Measurements from ENCODE around the gene KRT8.
A peak's percentile ranks its signal among the peaks of the same experiment; 100 is the strongest.
"Not testable (repeated sequence)": the region's sequence is repeated elsewhere in the genome, so short reads cannot be mapped to it uniquely, and the experiment has no call there.

KRT8 gene

DNA sequence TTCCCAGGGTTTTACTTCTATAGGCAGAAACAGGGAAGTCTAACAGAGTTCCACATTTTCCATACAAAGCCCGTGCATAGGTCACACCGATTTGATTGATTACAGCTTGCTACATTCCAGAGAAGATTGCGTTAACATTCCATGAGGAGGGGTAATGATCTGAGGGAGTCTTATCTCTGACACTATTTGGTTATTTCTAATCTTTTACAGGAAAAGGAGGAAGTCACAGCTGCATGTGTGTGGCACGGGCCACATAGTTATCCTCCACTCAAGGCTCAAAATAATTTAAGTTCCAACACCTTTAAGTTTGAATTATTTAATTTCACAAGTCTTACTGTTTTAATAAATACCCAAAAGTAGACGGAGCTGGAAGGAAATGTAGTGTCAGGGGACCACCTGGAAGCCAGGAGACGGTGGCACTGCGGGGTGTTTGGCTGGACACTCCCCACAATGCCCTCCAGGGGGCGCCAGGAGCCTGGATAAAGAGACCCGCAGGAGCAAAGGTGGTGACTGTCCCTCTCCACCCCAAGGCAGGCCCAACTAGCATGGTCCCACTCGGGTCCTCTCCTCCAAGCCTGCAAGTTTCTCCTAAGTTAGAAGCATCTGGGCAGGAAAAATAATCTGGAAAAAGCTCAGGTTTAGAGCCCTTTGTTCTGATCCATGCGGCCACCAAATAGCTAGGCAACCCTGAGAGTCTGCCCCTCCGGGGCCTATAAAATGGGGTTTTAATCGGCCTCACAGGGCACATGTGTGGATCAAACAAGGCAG, 20.2 kb downstream of the KRT8 start:
- Histone ChIP-seq H3K27ac (ENCODE audit: low read length) (no peak overlapping the region), H3K36me3 (ENCODE audit: control insufficient read depth, insufficient read depth, low read length) (no peaks in the 10 kb centered on the region), H3K4me1 (ENCODE audit: control insufficient read depth, insufficient read depth, low read length) (no peaks in the 10 kb centered on the region), H3K9me3 (ENCODE audit: control insufficient read depth, insufficient read depth, low read length) (no peaks in the 10 kb centered on the region), H3K4me3 (ENCODE audit: low read length) (no peak overlapping the region), H3K27me3 (ENCODE audit: control insufficient read depth, insufficient read depth, low read length) (no peaks in the 10 kb centered on the region; the same call in 1 of the 2 replicates)
- DNase-seq (ENCODE audit: low read depth, low spot score): no peak
- WGBS (ENCODE audit: insufficient coverage, insufficient read length): no CpG with 5 or more reads among the region's 13 CpGs

DNA sequence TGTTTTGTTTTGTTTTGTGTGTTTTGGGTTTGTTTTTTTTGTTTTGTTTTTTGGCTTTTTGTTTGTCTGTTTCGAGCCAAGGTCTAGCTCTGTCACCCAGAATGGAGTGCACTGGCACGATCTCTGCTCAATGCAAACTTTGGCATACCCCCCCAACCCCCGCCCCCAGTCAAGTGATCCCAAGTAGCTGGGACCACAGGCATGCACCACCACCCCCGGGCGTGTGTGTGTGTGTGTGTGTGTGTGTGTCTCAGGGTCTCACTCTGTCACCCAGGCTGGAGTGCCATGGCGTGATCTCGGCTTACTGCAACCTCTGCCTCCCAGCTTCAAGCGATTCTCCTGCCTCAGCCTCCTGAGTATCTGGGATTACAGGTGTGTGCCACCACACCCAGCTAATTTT, 24.4 kb downstream of the KRT8 start:
- DNase-seq (ENCODE audit: low read depth, low spot score); H3K4me1 ChIP-seq (ENCODE audit: control insufficient read depth, insufficient read depth, low read length); H3K36me3 ChIP-seq (ENCODE audit: control insufficient read depth, insufficient read depth, low read length); H3K9me3 ChIP-seq (ENCODE audit: control insufficient read depth, insufficient read depth, low read length); H3K27me3 ChIP-seq (ENCODE audit: control insufficient read depth, insufficient read depth, low read length); H3K27ac ChIP-seq (ENCODE audit: low read length); H3K4me3 ChIP-seq (ENCODE audit: low read length): not testable (repeated sequence)
- no CpG with 5 or more reads among the region's 8 CpGs for WGBS (ENCODE audit: insufficient coverage, insufficient read length)

DNA sequence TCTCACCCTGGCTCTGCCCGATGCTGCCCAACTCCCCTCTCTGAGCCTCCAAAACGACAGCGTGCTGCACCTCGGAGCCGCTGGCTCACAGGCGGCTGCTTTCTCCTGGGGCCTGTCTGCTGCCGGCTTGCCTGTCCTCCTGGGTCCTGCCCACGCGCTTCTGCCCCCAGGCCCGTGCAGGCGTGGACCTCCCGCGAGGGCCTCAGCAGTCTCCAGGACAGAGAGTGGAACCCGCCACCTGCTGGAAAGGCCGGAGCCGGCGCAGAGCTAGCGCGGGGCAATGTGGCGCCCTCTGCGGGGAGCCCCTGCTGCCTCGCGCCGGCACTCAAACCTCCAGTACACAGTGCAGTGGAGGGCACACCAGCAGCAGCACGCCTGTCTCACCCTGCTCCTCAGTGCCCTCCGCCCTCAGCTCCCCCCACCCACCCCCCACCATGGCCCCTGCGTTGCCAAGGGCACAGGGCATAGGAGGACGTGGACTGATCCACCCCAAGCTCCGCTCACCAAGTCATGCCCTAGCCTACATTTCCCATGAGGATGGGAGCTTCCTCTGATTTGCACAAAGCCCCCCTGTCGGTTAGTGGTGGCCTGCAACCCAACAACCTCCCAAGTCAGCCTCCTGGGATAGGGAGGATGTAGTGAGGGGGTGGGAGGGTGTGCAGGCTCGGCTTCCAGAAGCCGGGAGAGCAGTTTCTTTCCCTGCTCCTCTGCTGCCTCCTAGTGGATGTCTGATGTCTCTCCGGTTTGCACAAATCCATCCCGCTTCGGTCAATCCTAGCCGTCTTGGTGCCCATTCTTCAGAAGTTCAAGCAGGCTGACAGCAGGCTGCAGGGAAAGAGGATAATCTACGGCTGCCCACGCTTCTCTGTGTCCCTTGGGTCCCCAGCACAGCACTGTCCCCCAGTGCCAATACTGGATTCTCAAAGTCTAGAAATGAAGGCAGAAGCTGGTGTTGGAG, 25.2 kb downstream of the KRT8 start:
- Histone ChIP-seq H3K4me1 (ENCODE audit: control insufficient read depth, insufficient read depth, low read length) (no peaks in the 10 kb centered on the region; the same call in 1 of the 2 replicates), H3K4me3 (ENCODE audit: low read length) (peak overlapping the region; percentile 18; the same call in 1 of the 2 replicates), H3K27ac (ENCODE audit: low read length) (no peak overlapping the region), H3K9me3 (ENCODE audit: control insufficient read depth, insufficient read depth, low read length) (no peaks in the 10 kb centered on the region), H3K27me3 (ENCODE audit: control insufficient read depth, insufficient read depth, low read length) (no peaks in the 10 kb centered on the region; the same call in 1 of the 2 replicates), H3K36me3 (ENCODE audit: control insufficient read depth, insufficient read depth, low read length) (no peaks in the 10 kb centered on the region)
- no CpG with 5 or more reads among the region's 38 CpGs for WGBS (ENCODE audit: insufficient coverage, insufficient read length)
- DNase-seq (ENCODE audit: low read depth, low spot score): peak; percentile 94

DNA sequence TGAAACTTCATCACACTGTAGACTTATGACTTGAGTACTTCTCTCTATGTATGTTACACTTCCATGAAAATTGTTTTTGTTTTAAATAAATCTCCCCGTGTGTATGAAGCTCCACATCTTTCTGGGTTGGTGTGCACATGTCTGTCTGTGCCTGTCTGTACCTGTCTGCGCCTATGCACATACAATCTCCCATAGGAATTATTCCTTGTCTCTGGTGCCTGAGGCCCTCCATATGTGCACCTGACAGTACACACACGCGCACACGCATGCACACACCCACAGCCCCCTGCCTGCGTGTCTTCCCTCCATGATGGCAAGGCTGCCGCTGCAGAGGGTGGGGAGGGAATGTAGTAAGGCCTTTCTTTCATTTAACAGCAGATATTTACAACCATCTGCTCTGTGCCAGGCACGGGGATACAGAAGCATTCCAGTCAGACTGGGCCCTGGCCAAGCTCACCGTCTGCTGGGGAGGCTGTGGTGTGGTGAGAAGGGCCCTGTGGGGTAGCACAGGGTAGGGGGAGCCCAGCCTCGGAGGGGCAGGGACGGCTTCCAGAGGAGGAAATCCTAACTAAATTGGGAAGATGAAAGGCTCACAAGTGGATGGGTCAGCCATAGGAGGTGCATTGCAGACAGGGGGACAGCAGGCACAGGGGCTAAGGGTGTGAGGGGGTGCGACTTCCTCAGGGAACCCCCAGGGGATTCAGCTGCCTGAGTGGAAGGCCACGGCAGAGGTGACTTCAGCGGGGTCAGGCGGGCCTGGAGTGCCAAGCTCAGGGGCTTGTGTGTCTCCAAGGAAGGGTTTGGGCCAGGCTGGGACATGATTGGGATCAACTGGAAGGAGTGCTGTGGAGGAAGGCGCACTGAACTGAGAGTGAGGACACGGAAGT, 26.1 kb downstream of the KRT8 start:
- no peaks in the 10 kb centered on the region for H3K9me3 ChIP-seq (ENCODE audit: control insufficient read depth, insufficient read depth, low read length)
- no peaks in the 10 kb centered on the region for H3K27me3 ChIP-seq (ENCODE audit: control insufficient read depth, insufficient read depth, low read length)
- no peak for DNase-seq (ENCODE audit: low read depth, low spot score)
- H3K27ac ChIP-seq (ENCODE audit: low read length): no peak overlapping the region
- no CpG with 5 or more reads among the region's 17 CpGs for WGBS (ENCODE audit: insufficient coverage, insufficient read length)
- no peaks in the 10 kb centered on the region for H3K36me3 ChIP-seq (ENCODE audit: control insufficient read depth, insufficient read depth, low read length)
- no peaks in the 10 kb centered on the region; the same call in 1 of the 2 replicates for H3K4me1 ChIP-seq (ENCODE audit: control insufficient read depth, insufficient read depth, low read length)
- no peak overlapping the region; the same call in 1 of the 2 replicates for H3K4me3 ChIP-seq (ENCODE audit: low read length)

DNA sequence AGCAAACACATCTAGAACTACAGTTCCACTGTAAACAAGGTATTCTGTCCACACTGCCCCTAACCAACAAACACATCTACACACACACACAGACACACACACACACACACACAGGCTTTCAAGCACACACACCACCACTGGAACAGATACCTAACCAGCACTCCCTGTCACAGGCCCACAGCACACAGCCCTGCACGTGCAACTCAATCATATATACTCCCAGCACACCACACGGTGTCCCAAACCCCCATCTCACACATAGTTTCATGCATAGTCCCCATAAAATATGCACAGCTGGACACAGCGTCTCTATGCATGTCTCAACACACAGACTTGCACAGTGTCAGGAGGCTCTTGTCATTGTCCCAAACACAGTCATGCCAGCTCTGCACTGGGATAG, 27.6 kb downstream of the KRT8 start:
- no CpG with 5 or more reads among the region's 3 CpGs for WGBS (ENCODE audit: insufficient coverage, insufficient read length)
- H3K4me1 ChIP-seq (ENCODE audit: control insufficient read depth, insufficient read depth, low read length): no peaks in the 10 kb centered on the region; the same call in 1 of the 2 replicates
- no peak for DNase-seq (ENCODE audit: low read depth, low spot score)

DNA sequence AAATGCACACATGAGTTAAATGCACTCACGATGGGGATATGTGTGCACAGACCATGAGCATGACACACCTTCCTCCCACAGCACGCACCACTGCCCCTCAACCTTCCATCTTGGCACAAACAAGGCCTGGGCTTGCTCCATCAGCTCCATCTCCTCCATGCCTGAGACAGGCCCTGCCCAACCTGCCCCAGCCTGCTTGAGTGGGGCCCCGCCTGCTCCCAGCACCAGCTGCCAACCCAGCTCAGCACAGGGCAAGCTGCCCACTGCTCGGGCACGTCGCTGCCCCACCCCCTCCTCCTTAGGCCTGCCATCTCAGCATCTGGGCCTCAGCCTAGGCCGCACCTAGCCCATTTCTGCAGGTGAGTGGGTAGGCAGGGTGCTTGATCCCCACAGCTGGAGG, 28.5 kb downstream of the KRT8 start:
- H3K27ac ChIP-seq (ENCODE audit: low read length): no peak overlapping the region
- no CpG with 5 or more reads among the region's 7 CpGs for WGBS (ENCODE audit: insufficient coverage, insufficient read length)

More for the DNA sequence above, 27.6 kb downstream of the KRT8 start:
- H3K36me3 ChIP-seq (ENCODE audit: control insufficient read depth, insufficient read depth, low read length): no peaks in the 10 kb centered on the region
- no peaks in the 10 kb centered on the region for H3K9me3 ChIP-seq (ENCODE audit: control insufficient read depth, insufficient read depth, low read length)
- no peaks in the 10 kb centered on the region; the same call in 1 of the 2 replicates for H3K27me3 ChIP-seq (ENCODE audit: control insufficient read depth, insufficient read depth, low read length)
- no peak overlapping the region for H3K4me3 ChIP-seq (ENCODE audit: low read length)
- no peak overlapping the region for H3K27ac ChIP-seq (ENCODE audit: low read length)

DNA sequence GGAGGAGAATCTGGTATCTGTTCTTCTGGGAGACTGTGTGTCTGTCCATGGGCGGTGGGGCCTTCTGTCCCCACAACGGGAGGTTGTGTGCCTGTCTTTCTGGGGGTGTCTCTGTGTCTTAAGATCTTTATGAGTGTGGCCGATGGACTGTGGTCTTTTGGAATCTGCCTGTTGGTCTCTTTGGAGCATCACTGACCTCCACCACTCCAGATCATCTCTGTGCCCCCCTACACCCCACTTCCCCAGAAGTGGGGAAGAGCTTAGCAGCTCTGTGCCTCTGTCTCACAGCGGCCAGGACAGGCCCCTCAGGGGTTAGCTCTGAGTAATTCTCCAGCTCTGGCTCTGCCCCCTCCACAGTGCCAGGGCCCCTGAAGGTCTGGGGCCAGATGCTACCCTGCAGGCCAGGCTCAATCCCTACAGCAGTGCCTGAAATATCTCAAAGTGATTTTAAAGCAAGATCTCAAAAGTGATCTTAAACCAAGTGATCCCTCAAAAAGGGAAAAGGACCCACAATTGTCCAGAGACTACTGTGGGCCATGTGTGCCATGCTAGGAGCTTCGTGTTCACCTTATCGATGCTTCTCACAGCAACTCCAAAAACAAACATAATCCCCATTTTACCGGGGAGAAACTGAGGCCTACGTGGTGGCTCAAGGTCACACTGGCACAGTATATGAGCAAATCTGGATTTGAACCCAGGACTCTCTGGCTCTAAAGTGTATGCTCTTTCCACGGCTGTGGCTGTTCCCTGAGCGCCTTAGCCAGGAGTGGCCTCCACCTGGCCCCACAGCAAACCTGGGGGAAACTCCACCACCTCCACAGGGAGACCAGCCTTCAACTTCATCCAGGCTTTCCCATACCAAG, 30.1 kb downstream of the KRT8 start:
- Histone ChIP-seq H3K4me3 (ENCODE audit: low read length) (peak overlapping the region; percentile 36; the same call in 1 of the 2 replicates), H3K36me3 (ENCODE audit: control insufficient read depth, insufficient read depth, low read length) (no peaks in the 10 kb centered on the region), H3K9me3 (ENCODE audit: control insufficient read depth, insufficient read depth, low read length) (no peaks in the 10 kb centered on the region), H3K27ac (ENCODE audit: low read length) (no peak overlapping the region), H3K27me3 (ENCODE audit: control insufficient read depth, insufficient read depth, low read length) (no peaks in the 10 kb centered on the region; the same call in 1 of the 2 replicates), H3K4me1 (ENCODE audit: control insufficient read depth, insufficient read depth, low read length) (no peaks in the 10 kb centered on the region; the same call in 1 of the 2 replicates)
- DNase-seq (ENCODE audit: low read depth, low spot score): no peak
- no CpG with 5 or more reads among the region's 10 CpGs for WGBS (ENCODE audit: insufficient coverage, insufficient read length)

More for the DNA sequence above, 28.5 kb downstream of the KRT8 start:
- Histone ChIP-seq H3K36me3 (ENCODE audit: control insufficient read depth, insufficient read depth, low read length) (no peaks in the 10 kb centered on the region), H3K4me1 (ENCODE audit: control insufficient read depth, insufficient read depth, low read length) (no peaks in the 10 kb centered on the region; the same call in 1 of the 2 replicates), H3K4me3 (ENCODE audit: low read length) (no peak overlapping the region), H3K9me3 (ENCODE audit: control insufficient read depth, insufficient read depth, low read length) (no peaks in the 10 kb centered on the region), H3K27me3 (ENCODE audit: control insufficient read depth, insufficient read depth, low read length) (no peaks in the 10 kb centered on the region; the same call in 1 of the 2 replicates)
- no peak for DNase-seq (ENCODE audit: low read depth, low spot score)

DNA sequence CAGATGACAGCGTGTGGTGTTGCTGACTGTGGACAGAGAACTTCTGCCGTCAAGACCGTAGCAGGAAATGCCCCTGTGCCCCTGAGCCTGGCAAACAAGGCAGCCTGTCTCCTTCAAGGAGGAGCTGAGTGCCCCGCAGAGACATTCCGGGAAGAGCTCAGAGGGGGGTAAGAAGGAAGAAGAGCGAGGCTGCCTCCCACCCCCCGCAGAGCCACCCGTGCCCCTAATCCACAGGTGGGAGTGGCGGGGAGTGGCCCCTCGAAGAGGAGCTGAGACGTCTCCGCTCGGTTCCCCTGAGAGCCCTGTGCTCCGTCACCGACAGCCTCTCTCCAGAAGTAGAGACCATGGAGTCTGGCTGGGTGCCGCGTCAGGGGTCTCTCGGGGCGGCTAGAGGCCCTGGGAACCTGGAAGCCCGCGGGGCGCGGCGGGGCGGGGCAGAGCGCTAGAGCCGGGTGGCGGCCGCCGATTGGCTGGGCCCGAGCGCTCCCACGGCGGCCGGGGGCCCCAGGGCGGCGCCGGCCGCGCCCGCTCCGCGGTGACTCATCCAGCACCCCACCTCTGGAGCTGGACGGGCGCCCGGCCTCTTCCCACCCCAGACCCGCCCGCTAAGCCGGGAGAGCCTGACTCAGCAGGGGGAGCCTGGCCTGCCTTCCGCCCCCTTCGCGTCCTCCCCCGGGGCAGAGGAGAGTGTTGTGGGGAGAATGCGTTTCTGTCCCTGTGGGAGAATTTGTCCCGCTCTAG, 30.9 kb downstream of the KRT8 start:
- no peaks in the 10 kb centered on the region for H3K9me3 ChIP-seq (ENCODE audit: control insufficient read depth, insufficient read depth, low read length)
- no CpG with 5 or more reads among the region's 55 CpGs for WGBS (ENCODE audit: insufficient coverage, insufficient read length)
- H3K27me3 ChIP-seq (ENCODE audit: control insufficient read depth, insufficient read depth, low read length): no peaks in the 10 kb centered on the region; the same call in 1 of the 2 replicates
- H3K36me3 ChIP-seq (ENCODE audit: control insufficient read depth, insufficient read depth, low read length): no peaks in the 10 kb centered on the region
- H3K4me1 ChIP-seq (ENCODE audit: control insufficient read depth, insufficient read depth, low read length): no peaks in the 10 kb centered on the region; the same call in 1 of the 2 replicates
- no peak for DNase-seq (ENCODE audit: low read depth, low spot score)
- peak overlapping the region; percentile 36; the same call in 1 of the 2 replicates for H3K4me3 ChIP-seq (ENCODE audit: low read length)
- H3K27ac ChIP-seq (ENCODE audit: low read length): no peak overlapping the region

DNA sequence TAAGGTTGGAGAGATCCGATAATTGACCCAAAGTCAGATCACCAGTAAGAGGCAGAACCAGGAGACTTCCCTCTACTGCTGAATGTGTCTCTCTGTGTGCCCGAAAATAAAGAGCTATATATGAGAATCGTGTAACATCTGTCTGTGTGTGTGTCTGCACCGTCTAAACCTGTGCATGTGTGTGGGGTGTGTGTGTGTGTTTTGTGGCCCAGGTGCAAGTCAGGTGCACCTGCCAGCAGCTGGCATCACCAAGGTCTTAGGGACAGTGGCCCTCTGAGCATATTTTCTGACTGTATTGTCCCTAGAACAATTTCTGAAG, 31.4 kb downstream of the KRT8 start:
- DNase-seq (ENCODE audit: low read depth, low spot score): no peak
- Histone ChIP-seq H3K9me3 (ENCODE audit: control insufficient read depth, insufficient read depth, low read length) (no peaks in the 10 kb centered on the region), H3K4me3 (ENCODE audit: low read length) (no peak overlapping the region), H3K36me3 (ENCODE audit: control insufficient read depth, insufficient read depth, low read length) (no peaks in the 10 kb centered on the region), H3K27me3 (ENCODE audit: control insufficient read depth, insufficient read depth, low read length) (no peaks in the 10 kb centered on the region; the same call in 1 of the 2 replicates), H3K4me1 (ENCODE audit: control insufficient read depth, insufficient read depth, low read length) (no peaks in the 10 kb centered on the region), H3K27ac (ENCODE audit: low read length) (no peak overlapping the region)
- no CpG with 5 or more reads among the region's 4 CpGs for WGBS (ENCODE audit: insufficient coverage, insufficient read length)
